22Rv1 (cell line): Measurements from ENCODE around the gene YES1.
"Not testable (repeated sequence)": the region's sequence is repeated elsewhere in the genome, so short reads cannot be mapped to it uniquely, and the experiment has no call there.

Experiments used
- H3K27ac ChIP-seq: fragments of 450-650 bp; 2 replicates; pipeline ENCODE4 v1.5.1; 2017
- ZFX ChIP-seq: fragments of 450-650 bp; IDR thresholded peaks from 2 replicates; pipeline ENCODE4 v1.6.1; 2017; ENCODE audit warnings: antibody characterized with exemption, borderline replicate concordance
- TF ChIP-seq, protein P1 (sequence below): fragments of 450-650 bp; IDR thresholded peaks from 2 replicates; pipeline ENCODE4 v1.5.1; 2017; ENCODE audit warnings: mild to moderate bottlenecking

Gene YES1

DNA sequence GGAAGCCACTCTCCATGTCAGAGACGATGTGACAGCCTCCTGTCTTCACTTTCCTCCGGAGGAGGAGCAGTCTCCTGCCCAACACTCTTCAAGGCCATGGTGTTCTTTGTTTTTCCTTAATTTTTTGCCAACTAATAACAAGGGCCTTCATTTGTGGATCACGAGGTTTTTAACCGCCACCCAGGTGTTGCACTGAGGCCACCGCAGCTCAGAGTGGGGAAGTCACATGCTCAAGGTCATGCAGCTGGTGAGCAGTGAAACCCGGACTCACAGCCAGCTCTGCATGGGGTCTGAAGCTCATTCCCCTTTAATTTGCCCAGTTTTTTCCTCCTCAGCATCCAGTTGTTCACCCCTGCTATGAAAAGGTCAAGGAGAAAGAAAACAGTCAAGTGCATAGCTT lies 119.2 kb downstream of the YES1 start:
- TF ChIP-seq ZFX = no peak
- TF ChIP-seq, protein P1, sequence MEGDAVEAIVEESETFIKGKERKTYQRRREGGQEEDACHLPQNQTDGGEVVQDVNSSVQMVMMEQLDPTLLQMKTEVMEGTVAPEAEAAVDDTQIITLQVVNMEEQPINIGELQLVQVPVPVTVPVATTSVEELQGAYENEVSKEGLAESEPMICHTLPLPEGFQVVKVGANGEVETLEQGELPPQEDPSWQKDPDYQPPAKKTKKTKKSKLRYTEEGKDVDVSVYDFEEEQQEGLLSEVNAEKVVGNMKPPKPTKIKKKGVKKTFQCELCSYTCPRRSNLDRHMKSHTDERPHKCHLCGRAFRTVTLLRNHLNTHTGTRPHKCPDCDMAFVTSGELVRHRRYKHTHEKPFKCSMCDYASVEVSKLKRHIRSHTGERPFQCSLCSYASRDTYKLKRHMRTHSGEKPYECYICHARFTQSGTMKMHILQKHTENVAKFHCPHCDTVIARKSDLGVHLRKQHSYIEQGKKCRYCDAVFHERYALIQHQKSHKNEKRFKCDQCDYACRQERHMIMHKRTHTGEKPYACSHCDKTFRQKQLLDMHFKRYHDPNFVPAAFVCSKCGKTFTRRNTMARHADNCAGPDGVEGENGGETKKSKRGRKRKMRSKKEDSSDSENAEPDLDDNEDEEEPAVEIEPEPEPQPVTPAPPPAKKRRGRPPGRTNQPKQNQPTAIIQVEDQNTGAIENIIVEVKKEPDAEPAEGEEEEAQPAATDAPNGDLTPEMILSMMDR = no peak
- H3K27ac ChIP-seq = no peak overlapping the region

DNA sequence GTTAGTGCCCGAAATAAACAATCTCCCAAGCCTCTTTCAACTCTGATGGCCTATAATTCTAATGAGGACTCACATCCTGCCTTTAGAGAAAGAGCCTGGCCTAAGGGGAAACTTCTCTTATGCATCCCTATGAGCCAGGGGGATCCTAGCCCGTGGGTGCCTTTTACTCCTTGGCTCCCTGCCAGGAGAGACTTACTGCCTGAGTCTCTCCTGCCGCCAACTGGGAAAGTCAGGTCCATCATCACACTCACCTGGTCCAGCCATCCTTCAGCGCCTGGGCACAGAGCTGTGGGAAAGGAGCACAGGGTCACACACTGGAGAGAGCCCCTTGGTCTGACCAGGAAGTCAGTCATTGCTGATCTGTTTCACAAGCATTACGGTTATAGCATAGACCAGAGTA lies 123.7 kb downstream of the YES1 start:
- H3K27ac ChIP-seq = no peak overlapping the region
- no peak for TF ChIP-seq ZFX
- TF ChIP-seq, protein P1 = no peak

- no peak overlapping the region for H3K27ac ChIP-seq
These were observed 125.5 kb downstream of the YES1 start for GRCh38 chr18:686339-687111.

GRCh38 chr18:685438-685837 lies 126.6 kb downstream of the YES1 start:
- H3K27ac ChIP-seq = no peak overlapping the region
- TF ChIP-seq ZFX = no peak
- TF ChIP-seq, protein P1 = no peak

More at GRCh38 chr18:686339-687111, 125.5 kb downstream of the YES1 start:
- TF ChIP-seq ZFX = no peak

- no peak overlapping the region for H3K27ac ChIP-seq
These were observed 128.5 kb downstream of the YES1 start for GRCh38 chr18:683531-683930.

GRCh38 chr18:682833-683232 lies 129.2 kb downstream of the YES1 start:
- TF ChIP-seq, protein P1 = no peak
- TF ChIP-seq ZFX = no peak
- H3K27ac ChIP-seq = no peak overlapping the region

More at GRCh38 chr18:683531-683930, 128.5 kb downstream of the YES1 start:
- TF ChIP-seq, protein P1 = no peak
- no peak for TF ChIP-seq ZFX

DNA sequence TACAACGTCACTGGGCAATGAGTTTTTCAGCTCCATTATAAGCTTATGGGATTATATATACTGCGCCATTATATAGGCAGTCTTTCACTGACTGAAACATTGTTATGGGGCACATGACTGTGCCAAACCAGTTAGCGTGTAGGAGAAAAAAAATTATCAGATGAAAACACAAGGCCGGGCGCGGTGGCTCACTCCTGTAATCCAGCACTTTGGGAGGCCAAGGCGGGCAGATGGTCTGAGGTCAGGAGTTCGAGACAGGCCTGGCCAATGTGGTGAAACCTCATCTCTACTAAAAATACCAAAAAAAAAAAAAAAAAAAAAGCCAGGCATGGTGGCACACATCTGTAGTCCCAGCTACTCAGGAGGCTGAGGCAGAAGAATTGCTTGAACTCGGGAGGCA lies 129.6 kb downstream of the YES1 start:
- not testable (repeated sequence) for H3K27ac ChIP-seq

GRCh38 chr18:681985-682384 lies 130.1 kb downstream of the YES1 start:
- H3K27ac ChIP-seq = no peak overlapping the region; the same call in 1 of the 2 replicates
- no peak for TF ChIP-seq ZFX
- TF ChIP-seq, protein P1 = no peak
